Measurements from ENCODE around the gene PON3.

DNA sequence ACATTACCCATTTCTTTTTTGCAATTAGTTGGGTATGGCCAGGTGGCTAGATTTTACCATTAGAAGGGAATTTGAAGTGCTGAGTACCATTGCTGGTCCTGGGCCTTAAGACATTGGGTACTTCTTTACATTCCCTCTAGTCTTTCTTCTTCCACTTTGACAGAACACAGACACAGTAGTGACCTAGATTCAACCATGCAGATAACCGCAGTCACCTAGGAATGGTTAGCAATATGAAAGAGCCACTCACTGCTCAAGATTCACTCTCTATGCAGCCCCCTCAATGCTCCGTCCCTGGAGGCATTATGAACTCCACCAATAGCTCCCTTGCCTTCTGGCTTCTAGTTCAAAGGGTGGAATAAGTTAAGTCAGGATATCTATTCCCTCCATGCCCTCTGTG, 55.7 kb downstream of the PON3 start:
- TF ChIP-seq, protein P1, sequence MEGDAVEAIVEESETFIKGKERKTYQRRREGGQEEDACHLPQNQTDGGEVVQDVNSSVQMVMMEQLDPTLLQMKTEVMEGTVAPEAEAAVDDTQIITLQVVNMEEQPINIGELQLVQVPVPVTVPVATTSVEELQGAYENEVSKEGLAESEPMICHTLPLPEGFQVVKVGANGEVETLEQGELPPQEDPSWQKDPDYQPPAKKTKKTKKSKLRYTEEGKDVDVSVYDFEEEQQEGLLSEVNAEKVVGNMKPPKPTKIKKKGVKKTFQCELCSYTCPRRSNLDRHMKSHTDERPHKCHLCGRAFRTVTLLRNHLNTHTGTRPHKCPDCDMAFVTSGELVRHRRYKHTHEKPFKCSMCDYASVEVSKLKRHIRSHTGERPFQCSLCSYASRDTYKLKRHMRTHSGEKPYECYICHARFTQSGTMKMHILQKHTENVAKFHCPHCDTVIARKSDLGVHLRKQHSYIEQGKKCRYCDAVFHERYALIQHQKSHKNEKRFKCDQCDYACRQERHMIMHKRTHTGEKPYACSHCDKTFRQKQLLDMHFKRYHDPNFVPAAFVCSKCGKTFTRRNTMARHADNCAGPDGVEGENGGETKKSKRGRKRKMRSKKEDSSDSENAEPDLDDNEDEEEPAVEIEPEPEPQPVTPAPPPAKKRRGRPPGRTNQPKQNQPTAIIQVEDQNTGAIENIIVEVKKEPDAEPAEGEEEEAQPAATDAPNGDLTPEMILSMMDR (IDR thresholded peaks at IDR 0.05): no peak
- TF ChIP-seq POLR2A (IDR thresholded peaks at IDR 0.05): no peak

Data from gastroesophageal sphincter (tissue), 3 donors.